Heart left ventricle (tissue), 13 donors: Measurements from ENCODE around the gene ELOVL1.

Experiments used
- POLR2A ChIP-seq, 2 donors: fragments of 450-650 bp; IDR thresholded peaks; one replicate each; pipeline ENCODE4 v1.6.1; 2017; ENCODE audit warnings: antibody characterized with exemption in 2 of 2, mild to moderate bottlenecking in 2 of 2, moderate library complexity in 2 of 2
- TF ChIP-seq, protein P1 (sequence below), 12 donors: fragments of 200-600 bp; sonication (generic) in 4 of 12; IDR thresholded peaks; one replicate each; pipeline versions ENCODE4 v1.5.0 to v1.8.0; 2018 to 2022; ENCODE audit warnings: antibody characterized with exemption in 12 of 12, mild to moderate bottlenecking in 5 of 12
- donor health status: ischemic (EF 13 %, LVEDD 7.1; RV severe dilation, severe dysfunction).
- donor health status: DM: no; HTN: yes; CAD: no.
- donor health status: DM: no; HTN: no; CAD: no.
- donor health status: ischemic (EF 25% LVEDD 6.9; RV normal size, moderate dysfunction).
- donor health status: ischemic (EF 25% LVEDD 5.7; RV mildly dilated, moderate dysfunction).
- donor health status: ischemic (EF 35%, LVEDD 5.7; RV mildly dilated, moderate dysfunction).
- donor health status: nonischemic (EF 11% LVEDD 7.7; RV severe dilation, severe dysfunction).
- donor health status: DM: yes; HTN: yes; CAD: no.
- donor health status: PGD.
- donor health status: ischemic (EF 29% LVEDD 5.4; RV normal size, mild dysfunction).
- donor health status: nonischemic (EF 23%, LVEDD 6.1; RV moderate dilation, normal function).

DNA sequence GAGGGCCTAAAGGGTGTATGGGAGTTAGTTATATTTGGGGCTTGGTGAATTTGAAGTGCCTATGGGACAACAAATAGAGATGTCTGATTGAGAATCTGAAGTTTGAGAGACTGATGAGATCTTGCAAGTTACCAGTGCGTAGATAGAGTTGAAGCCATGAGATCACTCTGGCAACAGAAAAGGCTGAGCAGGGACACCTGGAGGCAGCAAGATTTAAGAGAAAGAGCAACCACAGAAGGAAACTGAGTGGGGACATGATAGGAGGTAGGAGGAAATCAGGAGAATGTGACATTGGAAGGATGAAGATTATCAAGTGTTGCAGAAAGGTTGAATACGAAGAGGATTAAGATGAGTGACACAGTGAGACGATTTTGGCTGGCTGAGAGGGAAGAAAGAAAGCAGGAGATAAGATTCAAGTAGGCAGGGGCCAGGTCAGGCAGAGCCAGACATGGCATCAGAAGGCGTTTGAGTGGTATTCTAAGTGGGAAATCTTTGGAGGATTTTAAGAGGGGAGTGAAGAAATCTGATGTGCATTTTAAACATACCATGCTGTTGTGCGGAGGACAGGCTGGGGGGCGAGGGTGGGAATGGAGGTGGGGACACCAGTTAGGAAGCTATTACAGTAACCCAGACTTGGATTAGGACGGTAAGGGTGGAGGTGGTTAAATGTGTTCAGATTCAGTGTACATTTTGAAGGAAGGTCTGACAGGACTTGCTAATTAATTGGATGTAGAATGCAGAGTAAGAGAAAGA, 33.2 kb downstream of the ELOVL1 start:
- TF ChIP-seq, protein P1, sequence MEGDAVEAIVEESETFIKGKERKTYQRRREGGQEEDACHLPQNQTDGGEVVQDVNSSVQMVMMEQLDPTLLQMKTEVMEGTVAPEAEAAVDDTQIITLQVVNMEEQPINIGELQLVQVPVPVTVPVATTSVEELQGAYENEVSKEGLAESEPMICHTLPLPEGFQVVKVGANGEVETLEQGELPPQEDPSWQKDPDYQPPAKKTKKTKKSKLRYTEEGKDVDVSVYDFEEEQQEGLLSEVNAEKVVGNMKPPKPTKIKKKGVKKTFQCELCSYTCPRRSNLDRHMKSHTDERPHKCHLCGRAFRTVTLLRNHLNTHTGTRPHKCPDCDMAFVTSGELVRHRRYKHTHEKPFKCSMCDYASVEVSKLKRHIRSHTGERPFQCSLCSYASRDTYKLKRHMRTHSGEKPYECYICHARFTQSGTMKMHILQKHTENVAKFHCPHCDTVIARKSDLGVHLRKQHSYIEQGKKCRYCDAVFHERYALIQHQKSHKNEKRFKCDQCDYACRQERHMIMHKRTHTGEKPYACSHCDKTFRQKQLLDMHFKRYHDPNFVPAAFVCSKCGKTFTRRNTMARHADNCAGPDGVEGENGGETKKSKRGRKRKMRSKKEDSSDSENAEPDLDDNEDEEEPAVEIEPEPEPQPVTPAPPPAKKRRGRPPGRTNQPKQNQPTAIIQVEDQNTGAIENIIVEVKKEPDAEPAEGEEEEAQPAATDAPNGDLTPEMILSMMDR (IDR thresholded peaks at IDR 0.05): no peak
- TF ChIP-seq POLR2A (IDR thresholded peaks at IDR 0.05): no peak
